Esophagus squamous epithelium (tissue), 5 donors: Measurements from ENCODE around the gene CDYL. TPM values are rescaled to one million over a fixed set of nuclear protein-coding genes. Genes with fewer than 3 reads are reported as not detected.

ENCODE experiments used
- DNase-seq: peaks from one replicate; lab custom pipeline; 2025; lab: John Stamatoyannopoulos, UW
- H3K27ac ChIP-seq, 4 donors: fragments of 200-600 bp; sonication (generic); one replicate each; pipeline ENCODE4 v1.5.1; 2016 to 2019; ENCODE audit warnings: mild to moderate bottlenecking in 1 of 4
- H3K27me3 ChIP-seq, 4 donors: fragments of 200-600 bp; sonication (generic); 1 replicate in 3 of 4; 2 replicates in 1 of 4; pipeline versions ENCODE4 v1.5.1 to v1.6.0; 2017 to 2021; ENCODE audit warnings: antibody characterized with exemption in 1 of 4
- H3K36me3 ChIP-seq, 3 donors: fragments of 200-600 bp; sonication (generic); one replicate each; pipeline ENCODE4 v1.5.1; 2016 to 2019
- H3K4me1 ChIP-seq, 3 donors: fragments of 200-600 bp; sonication (generic); one replicate each; pipeline ENCODE4 v1.5.1; 2017 to 2019
- H3K4me3 ChIP-seq, 4 donors: fragments of 200-600 bp; sonication (generic); 1 replicate in 3 of 4; 2 replicates in 1 of 4; pipeline ENCODE4 v1.5.1; 2016 to 2019; ENCODE audit warnings: mild to moderate bottlenecking in 2 of 4, moderate library complexity in 1 of 4
- H3K9me3 ChIP-seq, 3 donors: fragments of 200-600 bp; sonication (generic); one replicate each; pipeline ENCODE4 v1.5.1; 2016 to 2019
- CTCF ChIP-seq, 6 experiments: fragments of 450-650 bp in 4 of 6; fragments of 200-600 bp in 2 of 6; sonication (generic) in 2 of 6; IDR thresholded peaks; one replicate each; pipeline ENCODE4 v1.5.1; 2016 to 2019; ENCODE audit warnings: antibody characterized with exemption in 6 of 6, mild to moderate bottlenecking in 4 of 6, moderate library complexity in 4 of 6
- POLR2A ChIP-seq, 4 donors: fragments of 450-650 bp; IDR thresholded peaks; one replicate each; pipeline ENCODE4 v1.6.1; 2017; ENCODE audit warnings: antibody characterized with exemption in 4 of 4, mild to moderate bottlenecking in 4 of 4, moderate library complexity in 3 of 4
- WGBS, 2 donors: methylation state at CpG; one replicate each; pipeline ENCODE4 v1.1.5; 2018; 5-methylcytosine and 5-hydroxymethylcytosine counted together
- intact Hi-C: fragments of 100-400 bp; cut with DNase I; formaldehyde crosslinking; loops from one replicate; pipeline ENCODE4 v1.15.0; 2022
- total RNA-seq, 4 donors: library from RNA; depleted of rRNA; stranded (reverse); fragments of >200 nt; gene quantifications; one replicate each; pipeline ENCODE4 v1.1.0, GENCODE V29; 2016
- donor health status: DM: yes; HTN: yes; CAD: no.

CDYL gene
- total RNA-seq, 4 donors from 2014 or later = 15.2 to 43.5 (median 19.6) TPM

GRCh38 chr6:4809999-4810918 lies 34.1 kb downstream of the CDYL start:
- no peak overlapping the region for H3K4me3 ChIP-seq
- no peak overlapping the region for H3K27ac ChIP-seq
- no peaks in the 10 kb centered on the region for H3K9me3 ChIP-seq
- no peaks in the 10 kb centered on the region for H3K27me3 ChIP-seq
- 18 to 50% methylated on average over 4 to 5 of the region's 5 CpGs for WGBS, 2 donors
- DNase-seq = no peak
- no peaks in the 10 kb centered on the region for H3K36me3 ChIP-seq
- peaks cover 7 to 29% (median 16%) of the 10 kb centered on the region in 3 donors for H3K4me1 ChIP-seq
- intact Hi-C loops = no loop called here
- no peak for TF ChIP-seq POLR2A (IDR thresholded peaks at IDR 0.05)
- no peak for TF ChIP-seq CTCF (IDR thresholded peaks at IDR 0.05)

GRCh38 chr6:4812068-4812467 lies 35.9 kb downstream of the CDYL start:
- Histone ChIP-seq H3K27ac (no peak overlapping the region), H3K9me3 (no peaks in the 10 kb centered on the region), H3K27me3 (no peaks in the 10 kb centered on the region), H3K4me3 (no peak overlapping the region), H3K4me1 (peaks cover 0 to 23% (median 7%) of the 10 kb centered on the region in 3 donors), H3K36me3 (no peaks in the 10 kb centered on the region)
- no peak for DNase-seq
- 43 to 79% methylated on average over 4 of the region's 4 CpGs for WGBS, 2 donors
- intact Hi-C loops = no loop called here
- TF ChIP-seq CTCF (IDR thresholded peaks at IDR 0.05) (no peak), POLR2A (IDR thresholded peaks at IDR 0.05) (no peak)

GRCh38 chr6:4813055-4813454 lies 36.9 kb downstream of the CDYL start:
- no peak for DNase-seq
- Histone ChIP-seq H3K4me3 (no peak overlapping the region), H3K36me3 (no peaks in the 10 kb centered on the region), H3K27me3 (no peaks in the 10 kb centered on the region), H3K9me3 (no peaks in the 10 kb centered on the region), H3K27ac (no peak overlapping the region), H3K4me1 (peaks cover 0 to 29% (median 7%) of the 10 kb centered on the region in 3 donors)
- intact Hi-C loops = no loop called here
- TF ChIP-seq CTCF (IDR thresholded peaks at IDR 0.05) (no peak), POLR2A (IDR thresholded peaks at IDR 0.05) (no peak)
- 95 to 97% methylated on average over 8 of the region's 8 CpGs for WGBS, 2 donors

GRCh38 chr6:4814212-4814611 lies 38.0 kb downstream of the CDYL start:
- intact Hi-C loops = no loop called here
- Histone ChIP-seq H3K9me3 (no peaks in the 10 kb centered on the region), H3K36me3 (no peaks in the 10 kb centered on the region), H3K4me3 (no peak overlapping the region), H3K27me3 (no peaks in the 10 kb centered on the region), H3K4me1 (peaks cover 0 to 29% (median 7%) of the 10 kb centered on the region in 3 donors), H3K27ac (no peak overlapping the region)
- TF ChIP-seq CTCF (IDR thresholded peaks at IDR 0.05) = no peak
- no peak for TF ChIP-seq POLR2A (IDR thresholded peaks at IDR 0.05)
- DNase-seq = no peak

- intact Hi-C loops = no loop called here
- Histone ChIP-seq H3K4me1 (peaks cover 0 to 29% (median 7%) of the 10 kb centered on the region in 3 donors), H3K27ac (no peak overlapping the region), H3K27me3 (no peaks in the 10 kb centered on the region), H3K9me3 (no peaks in the 10 kb centered on the region), H3K36me3 (no peaks in the 10 kb centered on the region), H3K4me3 (no peak overlapping the region)
- DNase-seq = no peak
- no peak for TF ChIP-seq CTCF (IDR thresholded peaks at IDR 0.05)
- TF ChIP-seq POLR2A (IDR thresholded peaks at IDR 0.05) = no peak
- 73 to 79% methylated on average over 2 of the region's 2 CpGs for whole genome bisulfite sequencing, 2 donors
These were observed 38.8 kb downstream of the CDYL start for GRCh38 chr6:4814987-4815386.
